NT2/D1 (cell line): ENCODE measurements around the gene LRRC4C.

Experiments
- SUZ12 ChIP-seq: IDR thresholded peaks from 2 replicates; pipeline ENCODE4 v1.6.1; 2011; ENCODE audit not compliant: insufficient read length, insufficient read depth; ENCODE audit errors: extremely low read depth
- ZNF274 ChIP-seq: IDR thresholded peaks from 2 replicates; pipeline ENCODE4 v1.6.1; 2011; ENCODE audit warnings: mild to moderate bottlenecking, low read depth, low read length

GRCh38 chr11:40987776-40988435 lies 471.5 kb downstream of the LRRC4C start:
- TF ChIP-seq SUZ12 (no peak), ZNF274 (no peak)
